Gastroesophageal sphincter (tissue), 4 donors: ENCODE measurements around the gene BET1. TPM values are rescaled to one million over a fixed set of nuclear protein-coding genes. Genes with fewer than 3 reads are reported as not detected.
"Not testable (repeated sequence)": the region's sequence is repeated elsewhere in the genome, so short reads cannot be mapped to it uniquely, and the experiment has no call there.

ENCODE experiments used
- ATAC-seq: fragments of 150-250 bp; one replicate; pipeline ENCODE4 v1.9.1; 2016; ENCODE audit warnings: mild to moderate bottlenecking, moderate library complexity
- H3K27ac ChIP-seq, 4 donors: fragments of 200-600 bp; sonication (generic) in 3 of 4; 1 replicate in 3 of 4; 2 replicates in 1 of 4; pipeline ENCODE4 v1.5.1; 2016 to 2019
- H3K27me3 ChIP-seq: fragments of 200-600 bp; sonication (generic); one replicate; pipeline ENCODE4 v1.5.1; 2019
- H3K36me3 ChIP-seq, 2 donors: fragments of 200-600 bp; sonication (generic); one replicate each; pipeline ENCODE4 v1.5.1; 2019; ENCODE audit warnings: control low read depth in 1 of 2
- H3K4me1 ChIP-seq, 3 donors: fragments of 200-600 bp; sonication (generic); 1 replicate in 2 of 3; 2 replicates in 1 of 3; pipeline ENCODE4 v1.5.1; 2016 to 2019; ENCODE audit warnings: control low read depth in 2 of 3
- H3K4me3 ChIP-seq, 2 donors: fragments of 200-600 bp; sonication (generic); one replicate each; pipeline ENCODE4 v1.5.1; 2019; ENCODE audit warnings: mild to moderate bottlenecking in 1 of 2, moderate library complexity in 1 of 2
- H3K9me3 ChIP-seq, 3 donors: fragments of 200-600 bp; sonication (generic); one replicate each; pipeline ENCODE4 v1.5.1; 2017 to 2019; ENCODE audit warnings: control low read depth in 2 of 3
- EP300 ChIP-seq: sonication (generic); formaldehyde crosslinking; IDR thresholded peaks from one replicate; pipeline ENCODE4 v1.6.1; 2017; ENCODE audit warnings: antibody characterized with exemption, mild to moderate bottlenecking
- POLR2A ChIP-seq, 2 donors: fragments of 450-650 bp; IDR thresholded peaks; one replicate each; pipeline ENCODE4 v1.6.1; 2017; ENCODE audit warnings: antibody characterized with exemption in 2 of 2, mild to moderate bottlenecking in 2 of 2, moderate library complexity in 1 of 2
- POLR2AphosphoS5 ChIP-seq: sonication (generic); formaldehyde crosslinking; IDR thresholded peaks from one replicate; pipeline ENCODE4 v1.6.1; 2017; ENCODE audit warnings: antibody characterized with exemption
- WGBS, 2 donors: methylation state at CpG; one replicate each; pipeline ENCODE4 v1.1.5; 2018; ENCODE audit warnings: low coverage in 1 of 2; 5-methylcytosine and 5-hydroxymethylcytosine counted together
- total RNA-seq, 4 donors: library from RNA; depleted of rRNA; stranded (reverse); fragments of >200 nt; gene quantifications; one replicate each; pipeline ENCODE4 v1.1.0, GENCODE V29; 2016
- TF ChIP-seq, protein P1 (sequence below), 4 experiments: fragments of 200-600 bp in 2 of 4; fragments of 450-650 bp in 2 of 4; sonication (generic) in 1 of 4; IDR thresholded peaks; one replicate each; pipeline ENCODE4 v1.5.1; 2017 to 2019; ENCODE audit warnings: antibody characterized with exemption in 4 of 4, mild to moderate bottlenecking in 2 of 4, moderate library complexity in 2 of 4

BET1 gene
- total RNA-seq, 4 donors from 2014 or later = 13.4 to 22.7 (median 19.4) TPM

DNA sequence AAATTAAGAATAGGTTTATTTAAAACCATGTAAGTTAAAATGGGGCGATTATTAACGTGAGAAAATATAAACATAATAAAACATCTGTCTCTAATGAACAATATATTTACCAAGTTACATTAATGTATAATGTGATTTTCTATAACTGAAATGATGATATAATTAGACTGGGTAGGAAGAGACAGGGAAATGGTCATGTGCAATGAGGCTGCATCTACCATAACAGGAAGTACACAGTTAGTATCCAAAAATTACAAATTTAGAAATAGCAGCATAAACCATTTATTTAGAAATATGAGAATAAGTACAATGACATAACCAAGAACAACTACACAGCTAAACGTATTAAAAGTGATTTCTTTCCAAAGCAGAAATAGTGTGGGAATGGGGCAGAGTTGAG, 25.8 kb upstream of the BET1 start:
- Histone ChIP-seq H3K27ac (no peak overlapping the region), H3K27me3 (no peaks in the 10 kb centered on the region), H3K9me3 (no peaks in the 10 kb centered on the region), H3K36me3 (no peaks in the 10 kb centered on the region), H3K4me1 (no peaks in the 10 kb centered on the region), H3K4me3 (no peak overlapping the region)
- TF ChIP-seq POLR2A (IDR thresholded peaks at IDR 0.05) (no peak), EP300 (no peak), POLR2AphosphoS5 (no peak)
- ATAC-seq = no peak
- 61 to 69% methylated on average over 3 of the region's 3 CpGs for whole genome bisulfite sequencing, 2 donors

DNA sequence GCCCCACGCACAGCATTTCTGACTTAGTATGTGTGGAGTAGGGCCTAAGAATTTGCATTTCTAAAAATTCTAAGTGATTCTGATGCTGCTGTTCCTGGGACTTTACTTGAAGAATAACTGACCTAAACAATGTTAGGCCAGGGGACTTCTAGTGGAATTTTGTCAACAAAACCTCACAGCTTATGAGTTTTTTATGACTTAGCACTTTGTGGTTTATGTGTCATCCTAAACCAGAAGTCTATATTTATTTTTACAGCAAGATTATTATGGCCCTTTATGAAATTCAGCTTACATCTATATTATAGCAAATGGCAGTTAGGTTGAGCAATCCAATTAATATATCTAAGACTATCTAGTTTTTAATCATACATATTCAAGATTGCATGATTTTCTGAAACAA, 24.6 kb upstream of the BET1 start:
- H3K36me3 ChIP-seq = no peaks in the 10 kb centered on the region
- H3K27ac ChIP-seq = no peak overlapping the region
- 100% methylated on average over 1 of the region's 1 CpG for WGBS, 2 donors
- H3K27me3 ChIP-seq = no peaks in the 10 kb centered on the region
- no peaks in the 10 kb centered on the region for H3K4me1 ChIP-seq
- H3K4me3 ChIP-seq = no peak overlapping the region
- H3K9me3 ChIP-seq = no peaks in the 10 kb centered on the region
- TF ChIP-seq EP300 (no peak), POLR2AphosphoS5 (no peak), POLR2A (IDR thresholded peaks at IDR 0.05) (no peak)
- TF ChIP-seq, protein P1, sequence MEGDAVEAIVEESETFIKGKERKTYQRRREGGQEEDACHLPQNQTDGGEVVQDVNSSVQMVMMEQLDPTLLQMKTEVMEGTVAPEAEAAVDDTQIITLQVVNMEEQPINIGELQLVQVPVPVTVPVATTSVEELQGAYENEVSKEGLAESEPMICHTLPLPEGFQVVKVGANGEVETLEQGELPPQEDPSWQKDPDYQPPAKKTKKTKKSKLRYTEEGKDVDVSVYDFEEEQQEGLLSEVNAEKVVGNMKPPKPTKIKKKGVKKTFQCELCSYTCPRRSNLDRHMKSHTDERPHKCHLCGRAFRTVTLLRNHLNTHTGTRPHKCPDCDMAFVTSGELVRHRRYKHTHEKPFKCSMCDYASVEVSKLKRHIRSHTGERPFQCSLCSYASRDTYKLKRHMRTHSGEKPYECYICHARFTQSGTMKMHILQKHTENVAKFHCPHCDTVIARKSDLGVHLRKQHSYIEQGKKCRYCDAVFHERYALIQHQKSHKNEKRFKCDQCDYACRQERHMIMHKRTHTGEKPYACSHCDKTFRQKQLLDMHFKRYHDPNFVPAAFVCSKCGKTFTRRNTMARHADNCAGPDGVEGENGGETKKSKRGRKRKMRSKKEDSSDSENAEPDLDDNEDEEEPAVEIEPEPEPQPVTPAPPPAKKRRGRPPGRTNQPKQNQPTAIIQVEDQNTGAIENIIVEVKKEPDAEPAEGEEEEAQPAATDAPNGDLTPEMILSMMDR (IDR thresholded peaks at IDR 0.05) = no peak
- no peak for ATAC-seq

DNA sequence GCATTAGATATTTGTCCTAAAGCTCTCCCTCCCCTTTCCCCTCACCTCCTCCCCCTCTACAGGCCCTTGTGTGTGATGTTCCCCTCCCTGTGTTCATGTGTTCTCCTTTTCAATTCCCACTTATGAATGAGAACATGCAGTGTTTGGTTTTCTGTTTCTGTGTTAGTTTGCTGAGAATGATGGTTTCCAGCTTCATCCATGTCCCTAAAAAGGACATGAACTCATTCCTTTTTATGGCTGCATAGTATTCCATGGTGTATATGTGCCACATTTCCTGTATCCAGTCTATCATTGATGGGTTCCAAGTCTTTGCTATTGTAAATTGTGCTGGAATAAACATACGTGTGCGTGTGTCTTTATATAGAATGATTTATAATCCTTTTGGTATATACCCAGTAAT, 22.5 kb upstream of the BET1 start:
- not testable (repeated sequence) for H3K4me1 ChIP-seq, H3K9me3 ChIP-seq, H3K36me3 ChIP-seq, H3K4me3 ChIP-seq, H3K27ac ChIP-seq, ATAC-seq, H3K27me3 ChIP-seq
- WGBS, 2 donors = 88 to 100% methylated on average over 2 of the region's 2 CpGs

DNA sequence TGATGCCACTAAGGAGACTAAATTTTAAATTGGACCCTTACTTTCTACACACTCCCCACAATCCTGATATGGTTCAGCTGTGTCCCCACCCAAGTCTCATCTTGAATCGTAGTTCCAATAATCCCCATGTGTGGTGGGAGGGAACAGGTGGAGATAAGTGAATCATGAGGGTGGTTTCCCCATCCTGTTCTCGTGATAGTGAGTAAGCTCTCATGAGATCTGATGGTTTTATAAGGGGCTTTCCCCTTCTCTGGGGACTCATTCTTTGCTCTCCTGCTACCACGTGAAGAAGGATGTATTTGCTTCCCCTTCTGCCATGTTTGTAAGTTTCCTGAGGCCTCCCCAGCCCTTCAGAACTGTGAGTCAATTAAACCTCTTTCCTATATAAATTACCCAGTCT, 18.4 kb upstream of the BET1 start:
- ATAC-seq = no peak
- H3K4me1 ChIP-seq = no peaks in the 10 kb centered on the region
- no peaks in the 10 kb centered on the region for H3K36me3 ChIP-seq
- no peak overlapping the region for H3K27ac ChIP-seq
- TF ChIP-seq POLR2A (IDR thresholded peaks at IDR 0.05) (no peak), POLR2AphosphoS5 (no peak), EP300 (no peak)
- TF ChIP-seq, protein P1 (IDR thresholded peaks at IDR 0.05) = no peak
- H3K9me3 ChIP-seq = no peaks in the 10 kb centered on the region
- no peaks in the 10 kb centered on the region for H3K27me3 ChIP-seq
- no peak overlapping the region for H3K4me3 ChIP-seq
- 37 to 66% methylated on average over 2 to 3 of the region's 3 CpGs for WGBS, 2 donors

DNA sequence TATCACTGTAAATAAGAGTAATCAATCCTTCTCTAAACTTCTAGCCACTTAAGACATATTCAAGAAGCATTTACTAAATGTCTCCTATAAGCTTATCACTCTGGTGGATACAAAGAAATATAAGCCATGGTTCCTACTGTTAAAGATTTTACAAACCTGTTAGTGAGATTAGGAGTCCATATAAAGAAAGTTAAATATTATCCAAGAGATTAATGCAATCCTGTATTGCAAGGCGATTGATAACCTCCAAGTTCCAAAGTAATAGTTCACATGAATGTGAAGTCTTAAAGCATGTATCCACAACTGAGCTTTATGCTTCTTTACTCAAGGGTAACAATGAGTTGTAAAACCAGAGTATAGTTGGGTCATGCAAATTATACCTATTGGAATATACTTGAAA, 12.6 kb upstream of the BET1 start:
- no peak overlapping the region for H3K27ac ChIP-seq
- ATAC-seq = no peak
- TF ChIP-seq, protein P1 (IDR thresholded peaks at IDR 0.05) = no peak
- TF ChIP-seq POLR2AphosphoS5 (no peak), POLR2A (IDR thresholded peaks at IDR 0.05) (no peak)

DNA sequence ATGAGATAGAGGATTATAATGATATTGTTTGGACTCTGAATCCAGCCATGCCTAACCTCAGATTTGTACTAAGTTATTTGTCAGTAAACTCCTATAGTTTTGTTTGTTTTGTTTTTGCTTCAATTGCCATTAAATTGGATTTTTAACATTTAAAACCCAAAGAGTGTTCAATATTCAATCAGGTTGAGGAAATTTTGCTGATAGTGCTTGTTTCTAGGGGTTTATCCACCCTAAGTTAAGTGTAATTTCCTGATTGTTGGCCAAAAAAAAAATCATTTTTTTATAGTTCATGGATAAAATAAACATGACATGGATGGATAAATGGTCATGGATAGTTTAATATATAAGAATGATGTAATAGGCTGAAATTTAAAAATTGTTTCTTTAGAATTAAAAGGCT, 11.4 kb upstream of the BET1 start:
- H3K4me3 ChIP-seq = no peak overlapping the region
- ATAC-seq = no peak
- H3K27ac ChIP-seq = no peak overlapping the region
- no peaks in the 10 kb centered on the region for H3K9me3 ChIP-seq
- no peaks in the 10 kb centered on the region for H3K36me3 ChIP-seq
- TF ChIP-seq, protein P1 (IDR thresholded peaks at IDR 0.05) = no peak
- no peak for TF ChIP-seq POLR2AphosphoS5
- no peak for TF ChIP-seq POLR2A (IDR thresholded peaks at IDR 0.05)
- no peak for TF ChIP-seq EP300
- no peaks in the 10 kb centered on the region for H3K4me1 ChIP-seq
- no peaks in the 10 kb centered on the region for H3K27me3 ChIP-seq

More for the DNA sequence above, 12.6 kb upstream of the BET1 start:
- Histone ChIP-seq H3K36me3 (no peaks in the 10 kb centered on the region), H3K4me3 (no peak overlapping the region), H3K9me3 (no peaks in the 10 kb centered on the region), H3K4me1 (no peaks in the 10 kb centered on the region), H3K27me3 (no peaks in the 10 kb centered on the region)
- 72 to 100% methylated on average over 1 of the region's 1 CpG for WGBS, 2 donors
